Measurements from ENCODE around the gene MAG.

Gene MAG

GRCh38 chr19:35362261-35363000, 70.5 kb downstream of the MAG start (continued):
- TF ChIP-seq PRDM10 (tag by site-specific recombination; IDR thresholded peaks at IDR 0.05) (no peak), HIC1 (tag by site-specific recombination; IDR thresholded peaks at IDR 0.05) (no peak), PRDM6 (tag by site-specific recombination; IDR thresholded peaks at IDR 0.05) (no peak), ZNF37A (tag by site-specific recombination; IDR thresholded peaks at IDR 0.05) (no peak), ZNF692 (tag by site-specific recombination; IDR thresholded peaks at IDR 0.05) (no peak), ZNF24 (tag by site-specific recombination; IDR thresholded peaks at IDR 0.05) (no peak)

- ChIA-PET POLR2A (interaction anchor here (1.3 kb wide), 1 partner anchor 10 kb away, joined by 3 read pairs; no protein-coding TSS in a partner anchor), CTCF (interaction anchor here (0.6 to 7.1 kb wide), 5 partner anchors 9 to 185 kb away, joined by 3 to 54 read pairs (median 8); no protein-coding TSS in a partner anchor)
- Histone ChIP-seq H3K27ac (ENCODE audit: extremely low read depth, low read depth, low read length) (no peak overlapping the region), H3K4me3 (ENCODE audit: low read depth, low read length) (no peak overlapping the region), H3K9me3 (ENCODE audit: control insufficient read depth, insufficient read depth, low read depth, low read length) (no peaks in the 10 kb centered on the region), H3K36me3 (ENCODE audit: control insufficient read depth in 2 of 2, insufficient read depth in 1 of 2, low read length in 2 of 2) (no peaks in the 10 kb centered on the region), H3K4me1 (ENCODE audit: control insufficient read depth, insufficient read depth, low read length) (no peaks in the 10 kb centered on the region)
- TF ChIP-seq INSM2 (tag by site-specific recombination; IDR thresholded peaks at IDR 0.05) (no peak), YY1 (tag by site-specific recombination; IDR thresholded peaks at IDR 0.05) (no peak), ZNF585B (tag by site-specific recombination; IDR thresholded peaks at IDR 0.05) (no peak), ZNF148 (tag by site-specific recombination; IDR thresholded peaks at IDR 0.05; ENCODE audit: borderline replicate concordance) (no peak), KLF10 (tag by site-specific recombination; IDR thresholded peaks at IDR 0.05) (no peak), ZXDB (tag by site-specific recombination; IDR thresholded peaks at IDR 0.05) (no peak), PRDM2 (tag by site-specific recombination; IDR thresholded peaks at IDR 0.05; ENCODE audit: borderline replicate concordance) (no peak), HOXD13 (CRISPR knock-in tag; IDR thresholded peaks at IDR 0.05; ENCODE audit: borderline replicate concordance) (no peak)
Measured at GRCh38 chr19:35363001-35363590, 71.1 kb downstream of the MAG start.
